H9 (cell line): ENCODE results near the gene GPR180. TPM values are rescaled to one million over a fixed set of nuclear protein-coding genes. Genes with fewer than 3 reads are reported as not detected.

Experiments
- DNase-seq: peaks from one replicate; pipeline ENCODE4 v3.0.0-alpha.2; 2017
- H2AFZ ChIP-seq: one replicate; pipeline ENCODE4 v1.6.1; 2013; ENCODE audit warnings: mild to moderate bottlenecking, low read length, control low read depth, moderate library complexity
- H2AK5ac ChIP-seq: 2 replicates; pipeline ENCODE4 v1.6.1; 2013; ENCODE audit warnings: low read length, control low read depth, mixed read lengths; ENCODE audit not compliant: insufficient read length
- H2BK120ac ChIP-seq: one replicate; pipeline ENCODE4 v1.6.1; 2013; ENCODE audit warnings: low read depth, mild to moderate bottlenecking, low read length, control low read depth, inconsistent platforms; ENCODE audit not compliant: poor library complexity, severe bottlenecking
- H2BK12ac ChIP-seq: 2 replicates; pipeline ENCODE4 v1.6.1; 2013; ENCODE audit warnings: low read length, control low read depth, mixed read lengths, low read depth; ENCODE audit not compliant: insufficient read length
- H2BK15ac ChIP-seq: 2 replicates; pipeline ENCODE4 v1.6.1; 2013; ENCODE audit warnings: low read depth, low read length, control low read depth
- H2BK20ac ChIP-seq: one replicate; pipeline ENCODE4 v1.6.1; 2013; ENCODE audit warnings: low read depth, mild to moderate bottlenecking, low read length, control low read depth, inconsistent platforms; ENCODE audit not compliant: poor library complexity, severe bottlenecking
- H2BK5ac ChIP-seq: 2 replicates; pipeline ENCODE4 v1.6.1; 2013; ENCODE audit warnings: low read length, control low read depth, mixed read lengths; ENCODE audit not compliant: insufficient read length
- H3K14ac ChIP-seq: 2 replicates; pipeline ENCODE4 v1.6.1; 2013; ENCODE audit warnings: low read length, control low read depth; ENCODE audit not compliant: insufficient read depth
- H3K18ac ChIP-seq: 2 replicates; pipeline ENCODE4 v1.6.1; 2013; ENCODE audit warnings: low read depth, mild to moderate bottlenecking, mixed read lengths, low read length, control low read depth; ENCODE audit not compliant: insufficient read length
- H3K23ac ChIP-seq: 2 replicates; pipeline ENCODE4 v1.6.1; 2013; ENCODE audit warnings: low read length, control low read depth, mixed read lengths, low read depth; ENCODE audit not compliant: insufficient read length
- H3K23me2 ChIP-seq: 2 replicates; pipeline ENCODE4 v1.6.1; 2013; ENCODE audit warnings: low read depth, mild to moderate bottlenecking, mixed read lengths, low read length, control low read depth; ENCODE audit not compliant: insufficient read length, poor library complexity, severe bottlenecking
- H3K27ac ChIP-seq: 2 replicates; pipeline ENCODE4 v1.5.1; 2013; ENCODE audit warnings: low read length, control low read depth, mixed read lengths, low read depth; ENCODE audit not compliant: insufficient read length
- H3K27me3 ChIP-seq: 2 replicates; pipeline ENCODE4 v1.6.1; 2013; ENCODE audit warnings: low read length, control low read depth, inconsistent platforms; ENCODE audit not compliant: insufficient read depth
- H3K4ac ChIP-seq: 2 replicates; pipeline ENCODE4 v1.6.1; 2013; ENCODE audit warnings: low read depth, mild to moderate bottlenecking, control low read depth, inconsistent platforms, low read length, moderate library complexity
- H3K4me1 ChIP-seq: 2 replicates; pipeline ENCODE4 v1.6.1; 2013; ENCODE audit warnings: low read length, control low read depth, inconsistent platforms; ENCODE audit not compliant: insufficient read depth
- H3K4me2 ChIP-seq: 2 replicates; pipeline ENCODE4 v1.6.1; 2013; ENCODE audit warnings: low read length, control low read depth, mixed read lengths; ENCODE audit not compliant: insufficient read length, insufficient read depth
- H3K56ac ChIP-seq: 2 replicates; pipeline ENCODE4 v1.6.1; 2013; ENCODE audit warnings: low read depth, mild to moderate bottlenecking, mixed read lengths, low read length, control low read depth; ENCODE audit not compliant: insufficient read length
- H3K79me1 ChIP-seq: 2 replicates; pipeline ENCODE4 v1.6.1; 2013; ENCODE audit warnings: low read depth, mild to moderate bottlenecking, moderate library complexity, low read length, control low read depth, inconsistent platforms; ENCODE audit not compliant: insufficient read depth, poor library complexity, severe bottlenecking
- H3K79me2 ChIP-seq: 2 replicates; pipeline ENCODE4 v1.6.1; 2013; ENCODE audit warnings: low read length, control low read depth, inconsistent platforms; ENCODE audit not compliant: insufficient read depth
- H3K9ac ChIP-seq: 2 replicates; pipeline ENCODE4 v1.6.1; 2013; ENCODE audit warnings: low read length, control low read depth, mixed read lengths; ENCODE audit not compliant: insufficient read length; ENCODE audit errors: extremely low read depth
- H3K9me3 ChIP-seq: one replicate; pipeline ENCODE4 v1.6.1; 2013; ENCODE audit warnings: low read depth, low read length, inconsistent platforms; ENCODE audit not compliant: control insufficient read depth
- H3T11ph ChIP-seq: one replicate; pipeline ENCODE4 v1.6.1; 2013; ENCODE audit warnings: mild to moderate bottlenecking, low read length, control low read depth, inconsistent platforms
- H4K20me1 ChIP-seq: one replicate; pipeline ENCODE4 v1.6.1; 2013; ENCODE audit not compliant: control insufficient read depth, insufficient read length, insufficient read depth
- H4K5ac ChIP-seq: 2 replicates; pipeline ENCODE4 v1.6.1; 2013; ENCODE audit warnings: low read depth, mild to moderate bottlenecking, mixed read lengths, low read length, control low read depth; ENCODE audit not compliant: insufficient read length
- H4K8ac ChIP-seq: replicated peaks from 2 replicates; pipeline ENCODE4 v1.6.1; 2013; ENCODE audit warnings: low read length, control low read depth, mixed read lengths, low read depth; ENCODE audit not compliant: insufficient read length
- H4K91ac ChIP-seq: 2 replicates; pipeline ENCODE4 v1.6.1; 2013; ENCODE audit warnings: low read depth, mild to moderate bottlenecking, moderate library complexity, mixed read lengths, low read length, control low read depth; ENCODE audit not compliant: insufficient read length
- H3K27ac Mint-ChIP-seq, 3 experiments: 2 replicates in 2 of 3; 3 replicates in 1 of 3; pipeline ENCODE4 v1.8.0; 2020 to 2021; ENCODE audit warnings: mixed read lengths in 3 of 3, mild to moderate bottlenecking in 1 of 3, moderate library complexity in 1 of 3
- H3K27me3 Mint-ChIP-seq: 2 replicates; pipeline ENCODE4 v1.8.0; 2021; ENCODE audit warnings: low read depth, mild to moderate bottlenecking, moderate library complexity, mixed read lengths
- H3K36me3 Mint-ChIP-seq, 3 experiments: 2 replicates in 2 of 3; 3 replicates in 1 of 3; pipeline ENCODE4 v1.8.0; 2020 to 2021; ENCODE audit warnings: low read depth in 3 of 3, mixed read lengths in 3 of 3; ENCODE audit not compliant: insufficient read depth in 1 of 3
- H3K4me1 Mint-ChIP-seq, 2 experiments: 2 replicates each; pipeline ENCODE4 v1.8.0; 2020; ENCODE audit warnings: mixed read lengths in 2 of 2
- H3K4me3 Mint-ChIP-seq, 2 experiments: 2 replicates in 1 of 2; 3 replicates in 1 of 2; pipeline ENCODE4 v1.8.0; 2020 to 2021; ENCODE audit warnings: mild to moderate bottlenecking in 2 of 2, mixed read lengths in 2 of 2, moderate library complexity in 1 of 2
- H3K9me3 Mint-ChIP-seq, 2 experiments: 2 replicates in 1 of 2; 3 replicates in 1 of 2; pipeline ENCODE4 v1.8.0; 2020; ENCODE audit warnings: mild to moderate bottlenecking in 2 of 2, mixed read lengths in 2 of 2, moderate library complexity in 1 of 2
- CTCF ChIP-seq: fragments of 200-600 bp; sonication (generic); conservative IDR thresholded peaks from 3 replicates; pipeline ENCODE4 v1.8.0; 2021; ENCODE audit warnings: antibody characterized with exemption, mild to moderate bottlenecking
- WGBS: extraction: QIAGEN DNeasy Blood & Tissue Kit; methylation state at CpG from one replicate; pipeline ENCODE4 v1.1.7; 2013; ENCODE audit warnings: missing lambda C conversion rate, low lambda C conversion rate, mixed read lengths; ENCODE audit not compliant: insufficient read length; ENCODE audit errors: extremely low coverage; 5-methylcytosine and 5-hydroxymethylcytosine counted together
- total RNA-seq: library from RNA; stranded (reverse); gene quantifications from 2 replicates; pipeline ENCODE4 v1.2.1, GENCODE V29; 2021

The GPR180 gene
- total RNA-seq, 1 experiment from 2014 or later, result 5.1 TPM

GRCh38 chr13:94679614-94680013 is 78.0 kb downstream of the GPR180 start:
- no peaks in the 10 kb centered on the region for H3K23me2 ChIP-seq
- H3K36me3 Mint-ChIP-seq, result no peaks in the 10 kb centered on the region
- WGBS, result no CpG with 5 or more reads among the region's 6 CpGs
- H3K23ac ChIP-seq, result no peak overlapping the region
- H3K27ac ChIP-seq, result no peak overlapping the region
- no peak overlapping the region for H2AK5ac ChIP-seq
- H2BK15ac ChIP-seq, result no peak overlapping the region
- no peaks in the 10 kb centered on the region for H3K79me2 ChIP-seq
- H4K5ac ChIP-seq, result no peak overlapping the region
- no peaks in the 10 kb centered on the region for H3K79me1 ChIP-seq
- H3K4me1 ChIP-seq, result no peaks in the 10 kb centered on the region; the same call in 1 of the 2 replicates
- no peak overlapping the region for H2BK5ac ChIP-seq
- no peak overlapping the region for H3K27ac Mint-ChIP-seq
- peaks cover 19 to 21% of the 10 kb centered on the region in 2 experiments for H3K4me1 Mint-ChIP-seq
- no peaks in the 10 kb centered on the region for H3K27me3 ChIP-seq
- H3K9me3 Mint-ChIP-seq, result no peaks in the 10 kb centered on the region
- H3K4ac ChIP-seq, result no peak overlapping the region
- no peak overlapping the region for H3K4me3 Mint-ChIP-seq
- H2BK120ac ChIP-seq, result no peak overlapping the region
- H3K18ac ChIP-seq, result no peak overlapping the region
- peaks cover 22% of the 10 kb centered on the region for H3K27me3 Mint-ChIP-seq
- H2BK12ac ChIP-seq, result no peak overlapping the region
- no peak overlapping the region for H3K14ac ChIP-seq
- no peak overlapping the region for H2BK20ac ChIP-seq
- no peak overlapping the region for H3T11ph ChIP-seq
- no peaks in the 10 kb centered on the region for H4K20me1 ChIP-seq
- no peak overlapping the region for H3K9ac ChIP-seq
- H3K4me2 ChIP-seq, result no peak overlapping the region
- no peak overlapping the region for H3K56ac ChIP-seq
- no peak for TF ChIP-seq CTCF
- no peaks in the 10 kb centered on the region for H3K9me3 ChIP-seq
- H4K91ac ChIP-seq, result no peak overlapping the region
- no peak overlapping the region for H2AFZ ChIP-seq
- H4K8ac ChIP-seq, result no peak overlapping the region
- DNase-seq, result no peak
